NCI-H446 (cell line): Measurements from ENCODE around the gene CBLN4.
A peak's percentile ranks its signal among the peaks of the same experiment; 100 is the strongest.

Experiments used
- DNase-seq, 2 experiments: peaks; one replicate each; lab custom pipeline; 2025; lab: John Stamatoyannopoulos, UW

CBLN4 gene

GRCh38 chr20:56005389-56005715 lies at the start of gene CBLN4:
Gene CBLN4 (minus strand): TSS chr20:56005519. CDS start chr20:56004171, 1,348 bp downstream.
- DNase-seq: no peak

GRCh38 chr20:56043227-56043626 lies 37.9 kb upstream of the CBLN4 start:
- no peak for DNase-seq

- no peak for DNase-seq
Observed at GRCh38 chr20:56032251-56032650, 26.9 kb upstream of the CBLN4 start.

- DNase-seq: no peak
Observed at GRCh38 chr20:56018716-56019115, 13.4 kb upstream of the CBLN4 start.

GRCh38 chr20:56018194-56018593 lies 12.9 kb upstream of the CBLN4 start:
- DNase-seq: no peak

- no peak for DNase-seq
Observed at GRCh38 chr20:56017560-56017959, 12.2 kb upstream of the CBLN4 start.

- DNase-seq: no peak
Observed at GRCh38 chr20:56014998-56015397, 9.7 kb upstream of the CBLN4 start.

- DNase-seq: no peak
Observed at GRCh38 chr20:56014151-56014550, 8.8 kb upstream of the CBLN4 start.

GRCh38 chr20:56004611-56005388 lies 519 bp downstream of the CBLN4 start:
- no peak for DNase-seq

- DNase-seq: no peak
Observed at GRCh38 chr20:56004007-56004406, 1.3 kb downstream of the CBLN4 start.

- DNase-seq: no peak
Observed at GRCh38 chr20:56002908-56003800, 2.2 kb downstream of the CBLN4 start.

- DNase-seq: no peak
Observed at GRCh38 chr20:56001890-56002289, 3.4 kb downstream of the CBLN4 start.

GRCh38 chr20:56001106-56001785 lies 4.1 kb downstream of the CBLN4 start:
- no peak for DNase-seq

GRCh38 chr20:55978550-55978949 lies 26.8 kb downstream of the CBLN4 start:
- DNase-seq: no peak

- DNase-seq: peak; percentile 38 to 73
Observed at GRCh38 chr20:55977690-55978459, 27.4 kb downstream of the CBLN4 start.

- no peak for DNase-seq
Observed at GRCh38 chr20:55974491-55975202, 30.7 kb downstream of the CBLN4 start.

- no peak for DNase-seq
Observed at GRCh38 chr20:55964790-55965189, 40.5 kb downstream of the CBLN4 start.

GRCh38 chr20:55961376-55962330 lies 43.7 kb downstream of the CBLN4 start:
- DNase-seq: no peak

GRCh38 chr20:55953201-55953600 lies 52.1 kb downstream of the CBLN4 start:
- no peak for DNase-seq

- no peak for DNase-seq
Observed at GRCh38 chr20:55947701-55948100, 57.6 kb downstream of the CBLN4 start.
